Right atrium auricular region (tissue), 2 donors: ENCODE results near the gene THSD4. TPM values are rescaled to one million over a fixed set of nuclear protein-coding genes. Genes with fewer than 3 reads are reported as not detected.
"Not testable (repeated sequence)": the region's sequence is repeated elsewhere in the genome, so short reads cannot be mapped to it uniquely, and the experiment has no call there.

Experiments
- DNase-seq: peaks from one replicate; pipeline ENCODE4 v3.0.0-alpha.2; 2019; ENCODE audit warnings: low spot score
- H3K27ac ChIP-seq, 2 donors: fragments of 200-600 bp; sonication (generic); 1 replicate in 1 of 2; 2 replicates in 1 of 2; pipeline ENCODE4 v1.5.1; 2016 to 2019
- H3K27me3 ChIP-seq, 2 donors: fragments of 200-600 bp; sonication (generic); one replicate each; pipeline versions ENCODE4 v1.5.1 to v1.6.0; 2017 to 2019
- H3K36me3 ChIP-seq: fragments of 200-600 bp; sonication (generic); one replicate; pipeline ENCODE4 v1.5.1; 2016
- H3K4me1 ChIP-seq, 2 donors: fragments of 200-600 bp; sonication (generic); one replicate each; pipeline versions ENCODE4 v1.5.1 to v1.6.0; 2017 to 2019
- H3K4me3 ChIP-seq, 2 donors: fragments of 200-600 bp; sonication (generic); 1 replicate in 1 of 2; 2 replicates in 1 of 2; pipeline ENCODE4 v1.5.1; 2017 to 2019; ENCODE audit warnings: mild to moderate bottlenecking in 1 of 2, moderate library complexity in 1 of 2
- H3K9me3 ChIP-seq, 2 donors: fragments of 200-600 bp; sonication (generic); one replicate each; pipeline ENCODE4 v1.5.1; 2019
- total RNA-seq, 2 donors: library from RNA; depleted of rRNA; stranded (reverse); fragments of >200 nt; gene quantifications; one replicate each; pipeline ENCODE4 v1.1.0, GENCODE V29; 2016
- TF ChIP-seq, protein P1 (sequence below), 2 donors: fragments of 200-600 bp; sonication (generic); IDR thresholded peaks; one replicate each; pipeline ENCODE4 v1.5.1; 2019; ENCODE audit warnings: antibody characterized with exemption in 2 of 2

Gene THSD4
- total RNA-seq, 2 donors from 2014 or later = 41.2 to 85.3 TPM

DNA sequence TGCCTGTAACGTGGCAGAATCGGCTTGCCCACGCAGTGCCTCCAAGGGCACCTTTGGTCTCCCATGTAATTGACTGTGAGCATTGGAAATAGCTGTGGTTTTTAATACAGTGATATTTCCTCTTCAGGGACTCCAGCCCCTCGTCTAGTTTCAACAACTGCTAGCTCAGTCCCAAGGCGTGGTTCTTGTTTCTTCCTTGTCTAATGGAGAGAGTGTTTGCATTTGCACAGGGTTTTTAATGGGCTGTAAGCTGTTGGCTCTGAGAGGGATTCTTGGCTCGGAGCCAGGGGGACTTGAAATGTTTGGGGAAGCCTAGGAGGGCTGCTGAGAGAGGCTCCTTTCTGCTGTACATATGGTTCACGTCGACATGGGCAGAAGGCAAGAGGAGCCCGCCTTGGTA lies 86.2 kb downstream of the THSD4 start:
- H3K9me3 ChIP-seq = no peaks in the 10 kb centered on the region
- TF ChIP-seq, protein P1, sequence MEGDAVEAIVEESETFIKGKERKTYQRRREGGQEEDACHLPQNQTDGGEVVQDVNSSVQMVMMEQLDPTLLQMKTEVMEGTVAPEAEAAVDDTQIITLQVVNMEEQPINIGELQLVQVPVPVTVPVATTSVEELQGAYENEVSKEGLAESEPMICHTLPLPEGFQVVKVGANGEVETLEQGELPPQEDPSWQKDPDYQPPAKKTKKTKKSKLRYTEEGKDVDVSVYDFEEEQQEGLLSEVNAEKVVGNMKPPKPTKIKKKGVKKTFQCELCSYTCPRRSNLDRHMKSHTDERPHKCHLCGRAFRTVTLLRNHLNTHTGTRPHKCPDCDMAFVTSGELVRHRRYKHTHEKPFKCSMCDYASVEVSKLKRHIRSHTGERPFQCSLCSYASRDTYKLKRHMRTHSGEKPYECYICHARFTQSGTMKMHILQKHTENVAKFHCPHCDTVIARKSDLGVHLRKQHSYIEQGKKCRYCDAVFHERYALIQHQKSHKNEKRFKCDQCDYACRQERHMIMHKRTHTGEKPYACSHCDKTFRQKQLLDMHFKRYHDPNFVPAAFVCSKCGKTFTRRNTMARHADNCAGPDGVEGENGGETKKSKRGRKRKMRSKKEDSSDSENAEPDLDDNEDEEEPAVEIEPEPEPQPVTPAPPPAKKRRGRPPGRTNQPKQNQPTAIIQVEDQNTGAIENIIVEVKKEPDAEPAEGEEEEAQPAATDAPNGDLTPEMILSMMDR (IDR thresholded peaks at IDR 0.05) = no peak
- no peaks in the 10 kb centered on the region for H3K27me3 ChIP-seq
- DNase-seq = no peak
- peaks cover 0 to 43% of the 10 kb centered on the region in 2 donors for H3K4me1 ChIP-seq
- no peaks in the 10 kb centered on the region for H3K36me3 ChIP-seq
- H3K27ac ChIP-seq = peak overlapping the region; percentile 37 to 51
- no peak overlapping the region for H3K4me3 ChIP-seq

DNA sequence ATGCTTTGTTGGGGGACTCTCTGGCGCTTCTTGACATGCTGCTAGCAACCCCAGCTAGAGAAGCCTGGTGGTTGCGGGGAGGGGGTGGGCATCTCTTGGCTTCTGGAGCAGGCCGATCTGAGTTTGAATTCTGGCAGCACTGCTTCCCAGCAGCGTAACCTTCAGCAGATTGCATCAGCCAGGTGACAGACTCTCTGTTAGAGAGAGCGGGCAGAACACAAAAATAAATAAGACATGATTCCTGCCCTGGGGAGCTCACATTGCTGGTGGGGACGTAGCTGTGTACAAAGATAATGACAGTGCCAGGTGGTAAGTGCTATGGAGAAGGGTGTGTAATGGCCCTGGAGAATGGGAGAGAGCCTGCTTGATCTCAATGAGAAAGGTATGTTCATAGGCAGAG lies 87.4 kb downstream of the THSD4 start:
- no peaks in the 10 kb centered on the region for H3K36me3 ChIP-seq
- peaks cover 0 to 43% of the 10 kb centered on the region in 2 donors for H3K4me1 ChIP-seq
- no peak for DNase-seq
- H3K4me3 ChIP-seq = no peak overlapping the region
- no peaks in the 10 kb centered on the region for H3K27me3 ChIP-seq
- TF ChIP-seq, protein P1 (IDR thresholded peaks at IDR 0.05) = no peak
- peak overlapping the region in 1 of 2 donors; percentile 51 for H3K27ac ChIP-seq
- H3K9me3 ChIP-seq = no peaks in the 10 kb centered on the region

DNA sequence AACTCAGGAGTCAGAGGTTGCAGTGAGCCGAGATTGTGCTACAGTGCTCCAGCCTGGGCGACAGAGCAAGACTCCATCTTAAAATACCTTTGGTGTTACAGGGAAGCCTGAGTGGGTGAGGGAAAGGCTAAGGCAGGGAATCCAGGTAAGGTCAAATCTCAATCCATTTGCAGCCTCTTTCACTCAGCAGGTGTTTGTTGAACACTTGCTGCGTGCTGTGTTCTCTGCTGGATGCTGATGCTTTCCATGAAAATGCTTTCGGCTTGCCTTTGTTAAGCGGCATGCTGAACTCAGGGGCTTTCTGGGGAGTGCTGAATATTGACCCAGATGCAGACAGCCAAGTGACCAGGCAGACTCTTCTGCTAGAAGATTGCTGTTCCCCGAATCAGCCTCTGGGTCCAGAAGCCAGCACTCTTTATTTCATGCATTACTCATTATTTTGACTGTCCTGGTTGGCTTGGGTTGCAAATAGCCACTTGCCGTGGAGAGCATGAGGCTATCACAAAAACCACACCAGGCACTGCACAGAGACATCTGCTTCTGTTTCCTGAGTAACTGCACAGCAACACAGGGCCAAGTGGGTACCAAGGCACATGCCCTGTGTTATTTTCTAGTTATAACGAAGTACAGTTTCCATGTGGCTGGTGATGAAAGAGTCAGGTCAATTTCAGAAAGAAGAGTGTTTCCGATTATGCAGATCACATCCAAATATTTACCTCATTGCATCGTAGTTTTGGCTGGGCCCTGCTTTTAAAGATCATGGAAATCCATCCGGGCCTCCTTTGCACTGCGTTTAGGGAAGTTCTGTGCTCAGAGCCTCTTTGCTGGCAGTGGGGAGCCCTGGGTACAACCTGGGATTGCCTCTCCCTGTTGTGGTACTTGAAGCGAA lies 88.6 kb downstream of the THSD4 start:
- Histone ChIP-seq H3K4me1 (peaks cover 0 to 43% of the 10 kb centered on the region in 2 donors), H3K9me3 (no peaks in the 10 kb centered on the region), H3K36me3 (no peaks in the 10 kb centered on the region), H3K4me3 (no peak overlapping the region), H3K27ac (no peak overlapping the region), H3K27me3 (no peaks in the 10 kb centered on the region)
- TF ChIP-seq, protein P1 (IDR thresholded peaks at IDR 0.05) = no peak
- DNase-seq = no peak

DNA sequence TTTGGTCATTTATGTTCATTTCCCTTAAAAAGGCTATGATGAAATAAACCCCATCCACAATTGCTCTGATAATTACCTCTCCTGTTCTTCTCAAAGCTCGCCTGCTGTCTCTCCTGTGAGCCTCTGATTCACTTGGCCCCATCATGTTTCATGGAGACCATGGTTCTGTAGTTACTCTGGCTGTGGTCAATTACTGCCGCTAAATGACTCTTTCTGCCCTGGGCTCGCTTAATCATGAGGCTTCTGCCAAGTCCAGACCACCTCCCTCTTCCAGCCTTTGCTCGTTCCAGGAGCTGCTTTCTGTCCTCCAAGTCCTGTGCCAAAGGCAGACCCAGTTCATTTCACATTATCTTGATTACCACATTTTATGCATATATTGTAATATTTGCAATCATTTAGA lies 91.9 kb downstream of the THSD4 start:
- no peaks in the 10 kb centered on the region for H3K9me3 ChIP-seq
- no peaks in the 10 kb centered on the region for H3K36me3 ChIP-seq
- H3K4me1 ChIP-seq = peaks cover 0 to 39% of the 10 kb centered on the region in 2 donors
- no peak overlapping the region for H3K27ac ChIP-seq
- no peak for DNase-seq
- TF ChIP-seq, protein P1 (IDR thresholded peaks at IDR 0.05) = no peak
- no peak overlapping the region for H3K4me3 ChIP-seq
- H3K27me3 ChIP-seq = no peaks in the 10 kb centered on the region

DNA sequence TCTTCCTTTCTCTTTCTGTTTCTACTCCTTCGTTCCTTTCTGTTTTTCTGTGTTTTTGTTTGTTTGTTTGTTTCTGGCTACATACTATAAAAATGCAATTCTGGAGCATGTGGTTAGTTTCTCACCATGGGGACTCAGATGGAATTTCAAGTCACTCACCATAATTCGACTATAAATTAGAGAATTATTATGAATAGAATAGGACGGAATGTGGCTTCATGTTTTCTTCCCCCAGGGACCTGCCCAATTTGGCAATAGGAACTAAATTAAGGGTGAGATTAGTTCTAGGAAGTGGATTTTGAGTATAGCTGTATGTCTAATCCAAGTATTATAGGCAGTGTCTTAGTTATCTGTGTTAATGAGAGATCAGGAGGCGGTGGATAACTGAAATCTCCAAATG lies 96.9 kb downstream of the THSD4 start:
- TF ChIP-seq, protein P1 (IDR thresholded peaks at IDR 0.05) = no peak
- Histone ChIP-seq H3K27me3 (no peaks in the 10 kb centered on the region), H3K4me1 (peaks cover 0 to 30% of the 10 kb centered on the region in 2 donors), H3K27ac (no peak overlapping the region), H3K4me3 (no peak overlapping the region), H3K36me3 (no peaks in the 10 kb centered on the region), H3K9me3 (no peaks in the 10 kb centered on the region)
- DNase-seq = no peak

DNA sequence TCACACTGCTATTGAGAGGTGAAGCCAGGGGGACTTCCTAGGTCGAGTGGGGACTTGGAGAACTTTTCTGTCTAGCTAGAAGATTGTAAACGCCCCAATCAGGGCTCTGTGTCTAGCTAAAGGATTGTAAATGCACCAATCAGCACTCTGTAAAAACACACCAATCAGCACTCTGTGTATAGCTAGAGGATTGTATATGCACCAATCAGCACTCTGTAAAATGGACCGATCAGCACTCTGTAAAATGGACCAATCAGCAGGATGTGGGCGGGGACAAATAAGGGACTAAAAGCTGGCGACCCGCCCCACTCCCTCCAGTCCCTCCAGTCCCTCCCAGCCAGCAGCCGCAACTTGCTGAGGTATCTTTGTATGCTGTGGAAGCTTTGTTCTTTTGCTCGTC lies 98.7 kb downstream of the THSD4 start:
- not testable (repeated sequence) for H3K27ac ChIP-seq, H3K36me3 ChIP-seq, DNase-seq, H3K27me3 ChIP-seq, H3K9me3 ChIP-seq, H3K4me3 ChIP-seq
- H3K4me1 ChIP-seq = peaks cover 0 to 31% of the 10 kb centered on the region in 2 donors
